ENCODE results near the gene MAGEB17.

Gene MAGEB17

GRCh38 chrX:16210061-16210460 is 42.8 kb downstream of the MAGEB17 start:
- no peak for DNase-seq (ENCODE audit: low read depth in 2 of 2)

GRCh38 chrX:16212024-16212423 is 44.7 kb downstream of the MAGEB17 start:
- DNase-seq (ENCODE audit: low read depth in 2 of 2): no peak

GRCh38 chrX:16212436-16212835 is 45.2 kb downstream of the MAGEB17 start:
- DNase-seq (ENCODE audit: low read depth in 2 of 2): no peak

- no peak for DNase-seq (ENCODE audit: low read depth in 2 of 2)
Measured at GRCh38 chrX:16213961-16214360, 46.7 kb downstream of the MAGEB17 start.

GRCh38 chrX:16215660-16216059 is 48.4 kb downstream of the MAGEB17 start:
- DNase-seq (ENCODE audit: low read depth in 2 of 2): no peak

Measured in stimulated activated CD8-positive, alpha-beta memory T cell treated with anti-CD3 and anti-CD28 coated beads, Interleukin-2, amount 100 ng/mL, for 1 hour (primary cell).